ELR (cell line): Measurements from ENCODE around the gene HPS1.
A peak's percentile ranks its signal among the peaks of the same experiment; 100 is the strongest.

Experiments used
- DNase-seq: peaks from one replicate; pipeline ENCODE4 v3.0.0-alpha.2; 2015; ENCODE audit warnings: low read depth

Gene HPS1

DNA sequence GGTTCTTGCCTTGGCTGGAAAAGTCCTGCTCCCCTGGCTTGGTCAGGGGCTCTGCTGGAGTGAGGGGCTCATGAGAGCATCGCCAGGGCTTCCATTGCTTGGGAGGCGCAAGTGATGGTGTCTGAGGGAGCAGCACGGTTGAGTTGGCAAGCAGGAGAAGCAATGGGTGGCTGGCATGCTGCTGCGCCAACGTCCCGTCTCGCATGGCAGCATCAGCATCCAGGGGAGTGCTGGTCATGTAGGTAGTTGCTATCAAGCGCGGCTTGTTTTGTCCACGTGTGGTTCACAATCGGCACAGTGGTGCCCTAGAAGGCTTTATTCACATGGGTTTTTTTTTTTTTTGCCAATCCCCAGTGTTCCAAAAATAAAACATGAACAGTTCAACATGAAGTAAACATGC, 35.6 kb downstream of the HPS1 start:
- DNase-seq = no peak

DNA sequence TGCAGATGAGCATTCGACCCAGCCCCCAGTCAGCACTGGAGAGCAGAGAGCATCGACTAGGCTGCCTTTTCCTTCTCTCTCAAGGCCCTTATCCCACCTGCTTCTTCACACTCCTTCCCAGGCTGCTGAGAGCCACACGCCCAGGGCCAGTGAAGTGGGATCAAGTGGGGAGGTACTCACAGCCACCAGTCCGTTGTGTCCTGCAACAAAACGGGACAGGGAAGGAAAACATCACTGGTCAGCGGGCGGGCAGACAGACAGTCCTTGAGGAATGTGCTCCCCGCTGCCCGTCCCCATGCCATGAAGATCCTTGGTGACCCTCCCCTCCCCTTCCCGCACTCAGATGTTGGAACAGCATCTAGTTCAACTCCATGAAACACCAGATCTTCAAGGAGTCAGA, 36.0 kb downstream of the HPS1 start:
- DNase-seq = no peak

DNA sequence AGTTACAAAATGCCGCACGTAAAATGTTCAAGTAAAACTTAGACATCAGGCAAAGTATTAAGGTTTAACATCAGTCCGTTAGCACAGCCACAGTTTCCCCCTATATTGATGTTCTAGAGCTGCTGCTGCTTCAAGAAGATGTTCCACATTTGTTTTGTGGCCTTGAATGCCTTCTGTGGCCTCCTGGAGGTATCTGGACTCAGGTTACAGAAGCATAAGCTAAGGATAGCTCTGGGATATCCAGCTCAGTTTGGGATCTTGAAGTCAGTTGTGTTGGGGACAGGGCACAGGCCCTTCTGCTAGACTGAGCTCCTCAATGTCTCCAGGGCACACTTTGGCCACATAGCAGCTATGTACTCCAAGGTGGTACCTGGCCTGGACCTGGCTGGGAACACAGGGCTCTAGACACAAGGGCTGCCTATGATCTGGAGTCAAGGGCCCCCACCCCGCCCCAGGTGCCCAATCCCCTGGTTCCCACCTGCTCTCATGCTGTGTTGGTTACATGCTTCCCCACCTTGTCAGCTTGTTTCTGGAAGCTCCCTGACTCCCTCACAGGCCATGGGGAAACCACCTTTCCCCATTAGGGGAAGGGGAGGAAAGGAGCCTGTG, 36.5 kb downstream of the HPS1 start:
- DNase-seq = no peak

DNA sequence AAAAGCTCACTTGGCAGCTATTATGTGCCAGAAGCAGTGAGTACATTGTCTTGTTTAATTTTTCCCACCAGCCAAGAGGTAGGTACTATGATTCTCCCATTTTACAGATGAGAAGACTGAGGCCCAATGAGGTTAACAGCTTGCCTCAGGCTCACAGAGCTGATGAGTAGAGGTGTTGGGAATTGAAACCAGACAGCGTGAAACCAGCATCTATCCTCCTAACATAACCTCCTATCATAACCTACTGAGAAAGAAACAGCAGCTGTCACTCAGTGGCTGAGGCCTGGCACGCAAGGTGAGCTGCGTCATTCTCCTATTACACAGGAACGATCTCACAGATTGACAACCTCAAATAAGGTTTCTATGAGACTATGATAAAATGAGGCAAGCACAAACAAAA, 37.9 kb downstream of the HPS1 start:
- no peak for DNase-seq

DNA sequence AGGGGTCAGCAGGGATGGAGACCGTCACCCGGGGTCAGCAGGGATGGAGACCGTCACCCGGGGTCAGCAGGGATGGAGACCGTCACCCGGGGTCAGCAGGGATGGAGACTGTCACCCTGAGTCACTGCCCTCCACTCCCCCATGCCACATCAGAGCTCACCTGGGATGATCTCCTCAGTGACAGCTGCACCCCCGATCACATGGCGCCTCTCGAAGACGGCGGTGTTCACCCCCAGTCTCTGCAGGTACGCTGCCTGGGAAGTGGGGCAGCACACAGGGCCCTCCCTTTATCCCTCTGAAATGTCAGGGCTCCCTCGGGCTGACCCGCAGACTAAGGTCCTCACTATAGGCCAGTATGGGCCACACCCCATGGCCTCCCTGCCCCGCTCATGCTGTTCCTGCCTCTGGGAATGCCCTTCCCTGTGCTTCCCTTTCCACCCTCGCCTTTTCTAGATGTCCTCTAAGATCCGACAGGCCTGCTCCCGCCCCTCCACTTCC, 38.9 kb downstream of the HPS1 start:
- DNase-seq = no peak

DNA sequence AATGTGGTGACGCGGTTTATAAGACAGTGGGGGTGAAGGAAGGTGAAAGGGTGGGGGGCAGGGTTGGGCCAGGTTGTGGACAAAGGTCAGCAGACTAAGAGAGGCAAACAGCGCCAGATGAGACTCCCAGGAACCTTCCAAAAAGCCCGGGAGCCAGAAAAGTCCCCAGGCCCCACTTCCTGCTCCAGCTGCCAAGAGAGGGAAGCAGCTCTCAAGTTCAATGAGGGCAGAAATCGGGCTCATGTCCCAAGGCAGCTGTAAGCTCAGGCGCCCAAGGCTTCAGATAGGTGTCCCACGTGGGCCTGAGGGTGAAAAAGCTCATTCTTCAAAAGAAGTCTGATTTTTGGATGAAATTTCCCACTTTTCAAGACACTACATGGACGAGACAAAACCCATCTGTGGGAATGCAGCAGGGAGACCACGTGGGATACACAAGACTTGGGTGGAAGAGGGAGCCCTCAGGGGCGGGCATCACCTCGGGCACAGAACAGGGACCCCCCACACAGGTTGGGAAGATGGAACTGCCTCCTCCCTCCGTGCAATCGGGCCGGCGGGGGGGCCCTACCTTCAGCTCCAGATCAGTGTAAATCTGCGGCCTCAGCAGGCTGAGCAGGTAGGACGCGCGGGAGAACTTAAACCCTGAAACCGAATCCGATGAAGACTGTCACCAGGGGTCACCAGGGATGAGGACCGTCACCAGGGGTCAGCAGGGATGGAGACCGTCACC, 39.6 kb downstream of the HPS1 start:
- DNase-seq = no peak

DNA sequence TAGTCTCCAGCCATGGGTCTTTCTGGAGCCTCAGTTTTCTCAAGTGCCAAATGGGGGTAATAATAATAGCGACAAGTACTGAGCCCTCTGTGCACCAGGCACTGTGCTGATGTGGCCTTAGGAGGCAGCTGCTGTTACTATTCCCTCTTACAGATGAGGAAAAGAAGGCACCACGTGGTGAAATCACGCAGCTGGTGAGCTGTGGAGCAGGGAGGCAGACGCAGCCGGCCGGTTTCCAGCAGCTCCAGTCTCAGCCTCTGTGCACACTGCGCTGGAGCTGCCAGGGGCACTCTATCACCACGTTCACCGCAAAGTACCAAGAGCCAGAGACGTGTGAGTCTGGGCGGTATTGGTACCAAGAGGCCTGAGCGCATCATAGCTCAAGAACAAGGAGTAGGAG, 41.3 kb downstream of the HPS1 start:
- no peak for DNase-seq

DNA sequence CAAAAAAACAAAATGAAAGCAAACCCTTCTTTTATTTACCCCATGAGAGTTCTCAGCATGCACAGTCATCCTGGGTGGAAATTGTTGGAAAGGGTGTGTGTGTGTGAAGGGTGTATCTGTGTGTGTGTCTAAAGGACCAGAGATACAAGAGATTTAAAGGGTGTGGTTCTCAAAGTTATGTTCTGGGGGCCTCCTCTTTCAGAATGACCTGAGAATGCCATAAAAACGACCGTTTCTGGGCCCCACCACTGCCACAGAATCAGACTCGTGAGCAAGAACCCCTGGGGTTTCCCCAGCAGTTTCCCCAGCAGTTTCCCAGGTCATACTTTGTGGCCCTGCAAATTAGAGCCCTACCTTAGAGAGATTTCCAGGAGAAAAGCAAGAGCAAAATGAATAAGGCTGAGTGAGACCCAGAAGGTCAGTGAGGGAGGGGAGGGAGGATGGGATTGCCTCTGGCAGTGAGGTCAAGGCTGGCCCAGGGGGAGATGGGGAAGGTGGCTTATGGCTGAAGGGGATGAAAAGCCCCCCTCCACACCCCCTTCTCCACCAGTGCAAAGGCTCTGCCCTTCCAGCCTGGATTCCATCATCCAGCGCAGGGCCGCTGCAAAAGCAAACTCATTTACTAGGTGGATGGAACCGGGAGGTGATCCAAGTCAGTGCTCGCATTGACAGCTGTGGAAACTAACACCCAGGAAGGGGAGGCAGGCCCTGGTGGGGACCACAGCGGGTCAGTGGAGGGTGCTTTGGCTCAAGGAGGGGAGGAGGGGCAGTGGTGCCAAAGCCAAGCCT, 42.0 kb downstream of the HPS1 start:
- DNase-seq = peak; percentile 72

DNA sequence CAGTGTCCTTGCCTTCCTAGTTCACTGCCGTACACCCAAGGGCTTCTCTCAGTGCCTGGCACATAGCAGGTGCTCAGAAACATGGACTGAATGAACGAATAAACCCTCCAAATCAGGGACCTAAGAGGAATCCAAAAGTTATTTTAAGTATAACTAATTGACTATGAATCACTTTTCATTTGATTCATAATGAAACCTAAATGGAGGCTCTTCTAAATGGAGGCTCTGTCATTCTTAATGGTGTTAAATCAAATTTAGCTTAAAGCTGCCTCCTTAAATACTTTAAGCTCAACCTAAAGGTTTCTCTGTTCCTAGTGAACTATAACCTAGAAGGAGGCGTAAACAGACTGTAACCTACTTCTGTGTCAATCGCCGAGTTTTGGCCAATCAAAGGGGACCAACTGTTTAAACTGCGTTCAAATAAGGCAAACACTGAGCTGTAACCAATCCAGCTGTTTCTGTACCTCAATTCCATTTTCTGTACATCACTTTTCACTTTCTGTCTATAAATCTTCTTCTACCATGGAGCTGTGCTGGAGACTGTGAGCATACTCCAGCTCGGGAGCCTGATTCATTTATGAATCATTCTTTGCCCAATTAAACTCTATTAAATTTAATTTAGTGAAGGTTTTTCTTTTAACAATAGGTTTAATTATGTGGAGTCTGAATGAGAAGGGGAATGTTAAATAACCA, 42.8 kb downstream of the HPS1 start:
- peak; percentile 69 for DNase-seq

DNA sequence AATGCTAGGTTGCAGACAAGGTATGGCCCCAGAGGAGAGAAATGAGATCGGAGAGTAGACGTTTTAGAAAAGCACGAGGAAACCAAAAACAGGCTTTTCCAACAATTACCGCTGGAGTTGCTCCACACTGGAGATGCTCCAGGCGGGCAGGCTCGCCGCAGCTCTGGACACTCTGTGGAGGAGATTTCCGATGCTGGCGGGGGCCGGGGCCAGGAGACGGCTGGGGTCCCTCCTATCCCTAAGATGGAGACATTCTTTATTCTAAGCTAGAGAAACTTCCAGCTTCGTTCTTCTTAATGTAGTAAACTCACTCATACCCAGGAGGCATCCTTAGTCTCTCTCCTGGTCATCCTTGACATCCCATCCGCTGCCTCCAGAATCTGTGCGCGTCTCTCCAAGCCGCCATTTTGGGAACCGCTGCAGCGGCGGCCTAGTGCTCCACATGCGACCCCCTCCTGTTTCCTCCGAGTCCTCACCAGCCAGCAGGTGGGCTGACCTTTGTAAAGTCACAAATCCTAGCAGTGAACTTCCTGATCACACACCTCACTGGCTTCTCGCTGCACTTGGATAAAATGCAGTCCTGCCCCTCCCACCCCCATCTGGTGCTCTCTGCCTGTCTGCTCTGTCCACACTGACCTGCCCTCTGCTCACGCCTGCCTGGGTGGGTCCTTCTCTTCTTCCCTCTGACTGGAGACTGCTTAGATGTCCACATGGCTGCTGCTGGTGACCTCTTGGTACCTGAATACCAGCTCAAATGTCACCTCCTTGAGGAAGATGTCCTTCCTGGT, 43.6 kb downstream of the HPS1 start:
- no peak for DNase-seq

DNA sequence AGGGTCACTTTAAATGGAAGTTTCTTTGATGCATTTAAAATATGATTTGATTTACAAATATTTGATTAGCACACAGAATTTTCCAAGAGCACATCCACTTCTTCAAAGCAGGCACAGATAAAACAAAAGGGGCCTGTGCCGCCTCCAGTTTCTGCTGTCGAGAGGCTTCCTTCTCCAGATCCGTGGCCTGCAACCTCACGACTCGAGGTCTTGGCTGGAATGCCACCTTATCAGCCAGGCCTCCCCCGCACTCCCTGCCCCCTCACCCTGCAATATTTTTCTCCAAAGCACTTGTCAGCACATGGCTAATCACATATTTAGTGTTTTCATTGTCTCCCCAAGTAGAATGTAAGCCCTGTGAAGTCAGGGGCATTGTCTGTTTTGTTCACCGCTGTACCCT, 44.3 kb downstream of the HPS1 start:
- no peak for DNase-seq

DNA sequence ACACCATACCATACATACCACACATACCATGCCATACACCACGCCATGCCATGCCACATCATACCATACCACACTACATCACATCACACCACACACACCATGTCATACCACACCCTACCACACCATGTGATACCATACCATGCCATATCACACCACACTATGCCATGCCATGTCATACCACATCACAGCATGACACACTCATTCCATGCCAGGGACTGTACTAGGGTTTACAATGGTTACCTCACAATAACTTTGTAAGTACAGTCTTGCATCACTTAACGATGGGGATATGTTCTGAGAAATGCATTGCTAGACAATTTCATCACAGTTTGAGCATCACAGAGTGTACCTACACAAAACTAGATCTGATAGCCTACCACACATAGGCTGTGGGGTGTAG, 46.3 kb downstream of the HPS1 start:
- DNase-seq = no peak

DNA sequence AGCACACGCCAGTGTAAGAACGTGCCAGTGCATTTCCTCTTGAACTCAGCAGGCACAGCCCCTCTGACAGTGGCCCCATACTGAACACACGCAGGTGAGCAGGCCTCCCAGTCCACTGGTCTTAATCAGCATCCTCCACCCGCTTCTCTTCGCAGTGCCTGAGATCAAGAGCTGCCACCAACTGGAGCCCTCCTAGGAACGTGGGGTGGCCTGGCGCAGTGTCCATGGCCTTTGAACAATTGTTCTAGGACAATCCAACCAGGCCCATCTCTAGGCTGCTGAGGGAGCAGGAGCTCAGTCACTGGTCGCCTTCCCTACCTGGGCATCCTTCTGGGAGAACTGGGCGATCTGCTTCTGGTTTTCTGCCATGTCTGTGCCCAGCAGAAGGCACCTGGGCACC, 47.0 kb downstream of the HPS1 start:
- no peak for DNase-seq

DNA sequence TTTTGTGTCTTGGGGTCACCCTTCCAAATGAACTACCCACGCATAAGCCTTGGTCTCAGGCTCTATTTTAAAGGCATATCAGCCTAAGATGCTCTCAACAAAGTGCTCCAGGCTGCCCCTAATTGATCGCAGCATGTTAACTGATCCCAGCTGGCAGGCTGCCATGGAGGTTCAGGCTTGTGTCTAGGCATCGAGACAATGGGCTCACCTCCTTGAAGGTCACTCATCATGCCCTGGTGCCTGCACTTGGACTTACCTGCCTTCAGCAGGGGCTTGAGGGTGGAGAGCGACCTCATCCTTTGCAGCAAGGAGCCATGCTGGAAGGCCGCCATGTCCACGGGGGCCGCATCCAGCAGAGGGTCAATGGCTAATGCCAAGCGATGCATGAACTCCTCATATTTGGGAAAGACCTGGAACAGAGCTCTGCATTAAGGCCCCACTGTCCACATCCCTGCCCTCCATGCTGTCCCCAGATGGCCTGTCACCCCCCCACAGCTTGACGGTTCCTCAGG, 49.6 kb downstream of the HPS1 start:
- DNase-seq = no peak

DNA sequence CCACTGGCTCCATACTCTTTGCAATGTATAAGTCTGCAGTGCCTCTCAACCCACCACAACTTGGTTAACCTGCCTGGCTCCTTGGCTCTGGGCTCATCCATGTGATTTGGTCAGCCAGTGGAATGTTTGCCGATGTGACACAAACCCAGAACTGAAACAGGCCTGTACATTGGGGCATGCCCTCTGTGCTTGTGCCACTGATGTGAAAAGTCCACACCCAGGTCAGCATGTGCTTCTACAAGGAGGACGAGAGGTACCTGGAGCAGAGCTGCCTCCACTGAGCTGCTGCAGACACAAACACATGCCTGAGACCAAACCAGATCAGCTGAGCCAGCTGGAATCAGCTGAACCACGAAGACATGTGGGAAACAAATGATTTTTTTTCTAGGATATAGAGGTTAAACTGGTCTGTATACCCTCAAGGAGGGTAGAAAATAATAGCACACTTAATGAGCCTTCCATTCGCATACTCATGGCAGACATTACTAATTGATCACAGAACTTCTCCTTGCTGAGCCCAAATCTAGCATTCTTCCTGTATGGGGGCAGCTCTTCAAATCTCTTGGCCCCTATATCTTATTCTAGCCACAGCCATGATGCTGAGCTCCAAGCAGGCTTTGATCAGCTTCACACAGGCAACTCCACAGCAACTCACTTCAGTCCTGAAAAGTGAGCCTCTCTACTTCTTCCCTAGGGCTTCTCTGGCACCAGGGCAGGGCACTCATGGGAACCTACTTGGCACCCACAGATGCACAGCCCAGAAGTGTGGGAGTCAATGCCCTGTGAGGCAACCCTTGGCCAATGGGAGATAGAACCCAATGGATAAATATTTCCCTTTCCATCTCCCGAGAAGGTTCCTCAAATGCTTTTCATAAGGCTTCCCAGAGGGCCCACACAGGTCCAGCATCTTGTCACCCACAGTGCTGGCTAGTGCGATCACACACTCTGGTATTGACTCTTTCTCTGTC, 50.4 kb downstream of the HPS1 start:
- DNase-seq = no peak

DNA sequence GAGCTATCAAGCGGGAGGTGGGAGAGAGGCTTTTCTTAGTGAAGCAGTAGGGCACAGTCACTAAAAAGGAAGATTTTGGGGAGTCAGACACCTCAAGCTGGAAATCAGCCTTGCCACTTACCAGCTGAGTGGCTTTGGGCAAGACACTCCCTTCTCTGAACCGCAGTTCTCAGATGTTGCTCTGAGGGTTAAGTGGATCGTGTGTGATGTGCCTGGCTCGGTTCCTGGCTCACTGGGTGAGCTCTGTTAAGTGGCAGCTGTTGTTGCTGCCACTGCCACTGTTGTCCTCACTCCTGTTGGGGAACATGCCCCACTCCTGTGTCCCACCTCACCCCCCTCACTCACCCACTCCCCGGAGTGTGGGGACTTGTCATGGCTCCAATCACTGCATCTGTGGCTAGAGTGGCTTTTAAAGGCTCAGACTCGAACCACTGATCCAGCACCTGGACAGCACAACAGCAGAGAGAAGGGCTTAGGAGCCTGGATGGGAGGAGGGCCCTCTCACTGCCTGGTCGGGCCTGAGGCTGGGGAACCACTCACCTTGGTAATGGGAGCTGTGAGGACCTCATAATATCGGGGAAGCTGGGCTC, 51.8 kb downstream of the HPS1 start:
- DNase-seq = no peak

DNA sequence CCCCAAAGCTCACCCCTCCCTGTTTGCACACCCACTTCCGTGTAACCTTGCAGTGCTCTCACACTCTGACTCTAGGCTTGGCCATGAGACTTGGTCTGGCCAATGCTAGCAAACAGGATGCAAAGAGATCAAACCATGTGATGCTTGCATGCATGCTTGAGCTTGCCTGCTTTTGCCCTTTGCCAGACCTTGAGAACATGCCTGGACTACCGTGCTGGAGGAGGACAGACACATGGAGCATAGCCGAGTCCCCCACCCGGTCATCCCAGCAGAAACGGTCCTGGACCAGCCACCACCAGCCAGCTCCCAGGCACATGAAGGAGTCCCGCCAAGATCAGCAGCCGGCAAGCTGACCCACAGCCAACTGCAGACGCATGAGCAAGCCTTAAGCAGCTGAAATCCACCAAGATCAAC, 55.1 kb downstream of the HPS1 start:
- DNase-seq = no peak

DNA sequence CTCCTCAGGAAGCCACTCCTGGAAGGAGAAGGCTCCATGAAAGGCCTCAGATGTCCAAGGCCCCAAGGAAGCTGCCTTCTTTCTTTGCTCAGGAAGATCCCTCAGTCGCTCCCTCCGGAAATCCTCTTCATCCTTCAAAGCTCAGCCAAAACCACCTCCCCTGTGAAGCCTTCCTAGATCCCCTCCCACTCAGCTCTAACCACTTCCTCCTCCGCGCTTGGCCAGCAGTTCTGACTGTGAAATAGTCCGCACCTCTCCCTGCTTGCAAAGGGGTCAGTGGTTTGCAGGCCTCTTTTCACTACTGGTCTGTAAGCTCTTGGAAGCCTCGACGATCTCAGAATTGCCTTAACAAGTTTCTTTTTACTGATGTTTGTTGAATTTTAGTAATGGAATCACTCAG, 55.7 kb downstream of the HPS1 start:
- DNase-seq = no peak

DNA sequence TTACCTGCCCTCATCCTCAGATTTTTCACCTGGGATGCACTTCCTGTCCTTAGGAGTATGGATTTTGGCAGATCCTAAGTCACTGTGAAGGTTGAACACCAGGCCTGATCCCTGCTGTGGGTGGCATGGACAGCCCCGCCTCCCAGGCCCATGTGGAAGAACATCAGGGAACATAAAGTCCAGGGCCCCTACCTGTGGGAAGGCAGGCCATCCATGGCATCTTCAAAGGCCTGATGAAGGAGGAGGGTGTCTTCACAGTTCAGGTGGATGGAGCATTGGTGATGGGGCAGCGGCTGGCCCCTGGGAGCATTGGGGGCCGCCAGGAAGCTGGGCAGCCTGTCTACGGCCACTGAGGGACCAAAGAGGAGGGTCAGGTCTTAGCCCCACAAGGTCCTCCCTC, 56.3 kb downstream of the HPS1 start:
- no peak for DNase-seq

DNA sequence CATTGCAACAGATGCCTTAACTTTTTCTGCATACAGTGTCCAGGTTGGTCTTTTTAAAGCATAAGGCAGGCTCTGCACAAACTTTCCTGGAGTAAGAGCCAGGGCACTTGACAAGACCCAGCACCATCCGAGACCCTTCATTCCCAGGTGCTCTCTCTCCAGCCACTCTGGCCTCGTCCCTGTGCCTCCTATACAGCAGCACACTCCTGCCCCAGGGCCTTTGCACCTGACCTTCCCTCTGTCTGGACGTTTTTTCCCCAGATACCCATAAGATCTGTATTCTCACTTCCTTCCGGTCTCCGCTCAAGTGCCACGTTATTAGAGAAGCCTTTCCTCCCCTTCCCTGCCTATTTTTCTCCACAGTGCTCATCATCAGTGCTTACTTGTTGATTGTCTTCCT, 57.3 kb downstream of the HPS1 start:
- DNase-seq = no peak
